ENCODE measurements around the gene ENPP4. TPM values are rescaled to one million over a fixed set of nuclear protein-coding genes. Genes with fewer than 3 reads are reported as not detected.
"Not testable (repeated sequence)": the region's sequence is repeated elsewhere in the genome, so short reads cannot be mapped to it uniquely, and the experiment has no call there.

The ENPP4 gene
- total RNA-seq, 1 donor from 2014 or later = 27.8 TPM

DNA sequence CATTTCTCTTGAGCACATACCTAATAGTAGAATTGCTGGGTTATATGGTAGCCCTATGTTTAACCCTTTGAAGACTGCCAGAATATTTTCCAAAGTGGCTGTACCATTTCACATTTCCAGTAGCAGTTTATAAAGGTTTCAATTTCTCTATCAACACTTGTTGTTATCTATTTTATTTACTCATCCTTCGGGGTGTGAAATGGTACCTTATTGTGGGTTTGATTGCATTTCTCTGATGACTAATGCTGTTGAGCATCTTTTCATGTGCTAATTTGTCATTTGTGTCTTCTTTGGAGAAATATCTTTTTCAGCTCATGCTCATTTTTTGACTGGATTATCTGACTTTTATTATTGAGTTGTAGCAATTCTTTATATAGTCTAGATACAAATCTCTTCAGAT, 5.4 kb downstream of the ENPP4 start:
- no peaks in the 10 kb centered on the region for H3K9me3 ChIP-seq
- intact Hi-C loops (cut with DNase I) = no loop called here
- H3K27ac ChIP-seq = no peak overlapping the region
- TF ChIP-seq, protein P1, sequence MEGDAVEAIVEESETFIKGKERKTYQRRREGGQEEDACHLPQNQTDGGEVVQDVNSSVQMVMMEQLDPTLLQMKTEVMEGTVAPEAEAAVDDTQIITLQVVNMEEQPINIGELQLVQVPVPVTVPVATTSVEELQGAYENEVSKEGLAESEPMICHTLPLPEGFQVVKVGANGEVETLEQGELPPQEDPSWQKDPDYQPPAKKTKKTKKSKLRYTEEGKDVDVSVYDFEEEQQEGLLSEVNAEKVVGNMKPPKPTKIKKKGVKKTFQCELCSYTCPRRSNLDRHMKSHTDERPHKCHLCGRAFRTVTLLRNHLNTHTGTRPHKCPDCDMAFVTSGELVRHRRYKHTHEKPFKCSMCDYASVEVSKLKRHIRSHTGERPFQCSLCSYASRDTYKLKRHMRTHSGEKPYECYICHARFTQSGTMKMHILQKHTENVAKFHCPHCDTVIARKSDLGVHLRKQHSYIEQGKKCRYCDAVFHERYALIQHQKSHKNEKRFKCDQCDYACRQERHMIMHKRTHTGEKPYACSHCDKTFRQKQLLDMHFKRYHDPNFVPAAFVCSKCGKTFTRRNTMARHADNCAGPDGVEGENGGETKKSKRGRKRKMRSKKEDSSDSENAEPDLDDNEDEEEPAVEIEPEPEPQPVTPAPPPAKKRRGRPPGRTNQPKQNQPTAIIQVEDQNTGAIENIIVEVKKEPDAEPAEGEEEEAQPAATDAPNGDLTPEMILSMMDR (IDR thresholded peaks at IDR 0.05) = no peak
- H3K4me1 ChIP-seq = no peaks in the 10 kb centered on the region
- H3K4me3 ChIP-seq = no peak overlapping the region
- no peak for ATAC-seq
- no peaks in the 10 kb centered on the region for H3K27me3 ChIP-seq
- H3K36me3 ChIP-seq = no peaks in the 10 kb centered on the region
- no peak for DNase-seq

DNA sequence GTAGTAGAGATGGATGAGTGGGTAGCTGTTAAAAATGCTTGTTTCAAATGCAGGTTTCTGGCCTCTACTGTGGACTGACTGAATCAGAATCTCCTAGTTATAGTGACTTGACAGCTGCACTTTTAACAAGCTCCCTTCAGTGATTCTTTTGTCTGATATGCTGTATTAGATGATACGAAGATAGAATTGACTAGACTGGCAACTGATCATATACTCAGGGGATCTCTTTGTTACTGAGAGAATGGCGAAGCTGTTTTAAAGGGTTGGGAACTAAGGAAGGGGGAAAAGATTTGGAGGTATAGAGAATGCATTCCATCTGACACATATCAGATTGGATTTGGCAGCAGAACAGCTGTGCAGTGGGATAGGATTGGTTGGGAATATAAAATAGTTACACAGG, 7.0 kb downstream of the ENPP4 start:
- TF ChIP-seq, protein P1 (IDR thresholded peaks at IDR 0.05) = no peak
- no peak overlapping the region for H3K4me3 ChIP-seq
- DNase-seq = no peak

DNA sequence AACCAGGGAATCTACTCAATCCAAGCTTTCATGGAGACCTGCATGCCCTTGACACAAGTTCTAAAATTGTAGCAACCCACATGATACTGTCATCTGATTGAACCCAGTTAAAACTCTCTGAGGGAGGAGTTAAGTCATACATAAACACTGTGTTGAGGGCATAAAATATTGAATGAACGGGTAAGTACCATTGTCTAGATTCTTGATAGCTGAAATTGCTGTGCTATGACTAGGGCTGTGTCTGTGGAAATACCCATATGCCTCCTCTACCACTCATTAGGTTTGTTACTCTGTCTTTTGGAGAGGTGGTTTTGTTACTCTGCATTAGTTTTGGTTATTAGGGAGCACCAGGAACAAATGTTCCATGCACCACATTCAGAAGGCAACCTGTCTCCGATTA, 7.6 kb downstream of the ENPP4 start:
- Histone ChIP-seq H3K27ac (no peak overlapping the region), H3K4me1 (no peaks in the 10 kb centered on the region), H3K36me3 (peaks cover 4% of the 10 kb centered on the region), H3K4me3 (no peak overlapping the region), H3K9me3 (no peaks in the 10 kb centered on the region), H3K27me3 (no peaks in the 10 kb centered on the region)
- TF ChIP-seq, protein P1 (IDR thresholded peaks at IDR 0.05) = no peak
- no peak for ATAC-seq
- DNase-seq = no peak
- intact Hi-C loops (cut with DNase I) = no loop called here

More for the DNA sequence above, 7.0 kb downstream of the ENPP4 start:
- Histone ChIP-seq H3K27me3 (no peaks in the 10 kb centered on the region), H3K9me3 (no peaks in the 10 kb centered on the region), H3K4me1 (no peaks in the 10 kb centered on the region), H3K36me3 (peaks cover 4% of the 10 kb centered on the region), H3K27ac (no peak overlapping the region)
- intact Hi-C loops (cut with DNase I) = no loop called here
- ATAC-seq = no peak

DNA sequence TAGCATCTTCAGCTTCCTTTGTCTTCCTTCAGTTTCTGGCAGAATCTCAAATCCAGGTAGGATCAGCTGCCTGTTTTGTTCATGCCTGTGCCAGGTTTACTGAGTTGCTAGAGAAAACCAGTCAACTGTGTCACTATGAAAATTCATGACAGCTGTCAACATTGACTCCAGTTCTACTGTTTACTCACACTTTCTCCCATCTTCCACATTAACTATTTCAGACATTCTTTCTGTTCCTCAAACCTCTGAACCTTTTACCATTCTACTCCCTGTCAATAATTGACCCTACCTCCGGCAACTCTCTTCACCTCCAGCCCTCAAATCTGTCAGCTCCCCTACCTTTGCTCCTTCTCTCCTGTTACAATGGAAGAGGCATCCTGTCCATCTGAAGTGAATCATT, 8.5 kb downstream of the ENPP4 start:
- Histone ChIP-seq H3K27ac (no peak overlapping the region), H3K27me3 (no peaks in the 10 kb centered on the region), H3K4me3 (no peak overlapping the region), H3K4me1 (no peaks in the 10 kb centered on the region), H3K9me3 (no peaks in the 10 kb centered on the region), H3K36me3 (peaks cover 8% of the 10 kb centered on the region)
- DNase-seq (no peak), ATAC-seq (no peak)
- intact Hi-C loops (cut with DNase I) = no loop called here
- TF ChIP-seq, protein P1 (IDR thresholded peaks at IDR 0.05) = no peak

DNA sequence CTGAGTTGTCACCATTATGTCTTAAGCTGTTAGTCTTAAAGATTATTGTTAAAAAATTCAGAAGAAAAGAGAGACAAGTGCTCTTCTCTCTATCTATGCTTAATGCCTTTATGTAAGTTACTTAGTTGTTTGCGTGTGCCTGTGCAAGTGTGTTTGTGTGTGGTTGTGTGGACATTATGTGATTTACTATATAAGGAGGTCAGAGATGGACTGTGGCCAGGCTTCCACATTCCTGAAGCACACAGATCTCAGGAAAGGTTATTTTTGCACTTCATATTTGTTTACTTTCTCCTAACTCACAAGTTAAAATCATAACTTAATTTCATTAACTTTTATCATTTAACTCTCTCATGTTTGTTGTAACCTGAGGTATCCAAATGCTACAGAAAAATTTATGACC, 14.5 kb downstream of the ENPP4 start:
- Histone ChIP-seq H3K4me3 (no peak overlapping the region), H3K27me3 (no peaks in the 10 kb centered on the region), H3K27ac (no peak overlapping the region), H3K36me3 (peaks cover 11% of the 10 kb centered on the region), H3K4me1 (peaks cover 9% of the 10 kb centered on the region), H3K9me3 (no peaks in the 10 kb centered on the region)
- intact Hi-C loops (cut with DNase I) = no loop called here
- DNase-seq (no peak), ATAC-seq (peak; percentile 39)
- TF ChIP-seq, protein P1 (IDR thresholded peaks at IDR 0.05) = no peak

DNA sequence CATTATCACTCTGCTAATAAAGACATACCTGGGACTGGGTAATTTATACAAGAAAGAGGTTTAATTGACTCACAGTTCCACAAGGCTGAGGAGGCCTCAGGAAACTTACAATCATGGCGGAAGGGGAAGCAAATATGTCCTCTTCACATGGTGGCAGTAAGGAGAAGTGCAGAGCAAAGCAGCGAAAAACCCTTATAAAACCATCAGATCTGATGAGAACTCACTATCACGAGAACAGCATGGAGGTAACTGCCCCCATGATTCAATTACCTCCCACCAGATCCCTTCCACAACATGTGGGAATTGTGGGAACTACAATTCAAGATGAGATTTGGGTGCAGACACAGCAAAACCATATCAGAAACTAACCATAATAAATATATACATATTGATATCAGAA, 19.3 kb downstream of the ENPP4 start:
- ATAC-seq; intact Hi-C loops (cut with DNase I); DNase-seq: not testable (repeated sequence)

More for the DNA sequence above, 19.3 kb downstream of the ENPP4 start:
- not testable (repeated sequence) for H3K27me3 ChIP-seq, H3K4me1 ChIP-seq, H3K4me3 ChIP-seq, H3K27ac ChIP-seq, H3K36me3 ChIP-seq, H3K9me3 ChIP-seq

Data from upper lobe of right lung (tissue), 1 donor.